AG04450 (cell line): ENCODE results near the gene CLRN2. TPM values are rescaled to one million over a fixed set of nuclear protein-coding genes. Genes with fewer than 3 reads are reported as not detected.

ENCODE experiments used
- CTCF ChIA-PET: fragments of 300-600, 350-600 bp; formaldehyde crosslinking; extraction: SDS; loops from one replicate; lab custom pipeline; 2022; ENCODE audit warnings: antibody characterized with exemption, inconsistent platforms; lab: Charles Lee
- POLR2A ChIA-PET: fragments of 350-600 bp; formaldehyde crosslinking; extraction: SDS; loops from one replicate; lab custom pipeline; 2021; ENCODE audit warnings: antibody characterized with exemption, inconsistent platforms; lab: Yijun Ruan, JAX
- DNase-seq: peaks from one replicate; pipeline ENCODE4 v3.0.0-alpha.2; 2011; ENCODE audit warnings: low read depth, low spot score
- H3K27ac ChIP-seq: one replicate; pipeline ENCODE4 v1.5.1; 2012; ENCODE audit warnings: low read depth, low read length, control low read depth
- H3K27me3 ChIP-seq: one replicate; pipeline ENCODE4 v1.6.0; 2012; ENCODE audit warnings: low read length; ENCODE audit not compliant: control insufficient read depth, insufficient read depth
- H3K4me3 ChIP-seq: 2 replicates; pipeline ENCODE4 v1.5.1; 2011; ENCODE audit warnings: mild to moderate bottlenecking, low read depth, low read length, control low read depth
- H3K9me3 ChIP-seq: 2 replicates; pipeline ENCODE4 v1.5.1; 2012; ENCODE audit warnings: low read length; ENCODE audit not compliant: control insufficient read depth, insufficient read depth
- polyA plus RNA-seq: library from polyadenylated mRNA; depleted of rRNA; stranded (reverse); fragments of >200 nt; gene quantifications from 2 replicates; pipeline ENCODE4 v1.2.3, GENCODE V29; 2011
- TF ChIP-seq, protein P1 (sequence below): IDR thresholded peaks from 2 replicates; pipeline ENCODE4 v1.5.1; 2011; ENCODE audit warnings: low read depth, low read length, control low read depth, inconsistent platforms

CLRN2 gene
- polyA plus RNA-seq, 1 experiment = not detected

DNA sequence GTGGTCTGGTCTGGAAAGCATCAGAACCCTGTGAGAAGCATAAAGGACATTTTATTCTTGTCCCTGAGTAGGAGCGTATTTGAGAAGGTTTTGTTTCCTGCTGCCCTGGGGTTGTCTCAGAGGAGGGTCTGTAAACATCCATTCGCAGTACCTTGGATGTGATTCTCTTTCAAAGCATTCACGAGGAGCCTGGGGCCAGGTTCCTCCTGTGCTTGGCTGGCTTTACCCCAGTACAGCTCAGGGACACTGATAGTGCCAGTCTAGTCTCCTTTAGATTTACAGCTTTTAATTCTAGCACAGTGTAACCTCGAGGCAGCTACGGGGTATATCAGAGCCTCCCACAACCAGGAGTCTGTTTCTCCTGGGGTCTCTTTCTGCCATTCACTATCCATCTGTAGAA, 2.7 kb downstream of the CLRN2 start:
- no peak overlapping the region for H3K4me3 ChIP-seq
- ChIA-PET POLR2A (no interaction called here), CTCF (no interaction called here)
- H3K27ac ChIP-seq = no peak overlapping the region
- no peak for DNase-seq
- no peaks in the 10 kb centered on the region for H3K9me3 ChIP-seq
- H3K27me3 ChIP-seq = peaks cover 31% of the 10 kb centered on the region
- TF ChIP-seq, protein P1, sequence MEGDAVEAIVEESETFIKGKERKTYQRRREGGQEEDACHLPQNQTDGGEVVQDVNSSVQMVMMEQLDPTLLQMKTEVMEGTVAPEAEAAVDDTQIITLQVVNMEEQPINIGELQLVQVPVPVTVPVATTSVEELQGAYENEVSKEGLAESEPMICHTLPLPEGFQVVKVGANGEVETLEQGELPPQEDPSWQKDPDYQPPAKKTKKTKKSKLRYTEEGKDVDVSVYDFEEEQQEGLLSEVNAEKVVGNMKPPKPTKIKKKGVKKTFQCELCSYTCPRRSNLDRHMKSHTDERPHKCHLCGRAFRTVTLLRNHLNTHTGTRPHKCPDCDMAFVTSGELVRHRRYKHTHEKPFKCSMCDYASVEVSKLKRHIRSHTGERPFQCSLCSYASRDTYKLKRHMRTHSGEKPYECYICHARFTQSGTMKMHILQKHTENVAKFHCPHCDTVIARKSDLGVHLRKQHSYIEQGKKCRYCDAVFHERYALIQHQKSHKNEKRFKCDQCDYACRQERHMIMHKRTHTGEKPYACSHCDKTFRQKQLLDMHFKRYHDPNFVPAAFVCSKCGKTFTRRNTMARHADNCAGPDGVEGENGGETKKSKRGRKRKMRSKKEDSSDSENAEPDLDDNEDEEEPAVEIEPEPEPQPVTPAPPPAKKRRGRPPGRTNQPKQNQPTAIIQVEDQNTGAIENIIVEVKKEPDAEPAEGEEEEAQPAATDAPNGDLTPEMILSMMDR = no peak

DNA sequence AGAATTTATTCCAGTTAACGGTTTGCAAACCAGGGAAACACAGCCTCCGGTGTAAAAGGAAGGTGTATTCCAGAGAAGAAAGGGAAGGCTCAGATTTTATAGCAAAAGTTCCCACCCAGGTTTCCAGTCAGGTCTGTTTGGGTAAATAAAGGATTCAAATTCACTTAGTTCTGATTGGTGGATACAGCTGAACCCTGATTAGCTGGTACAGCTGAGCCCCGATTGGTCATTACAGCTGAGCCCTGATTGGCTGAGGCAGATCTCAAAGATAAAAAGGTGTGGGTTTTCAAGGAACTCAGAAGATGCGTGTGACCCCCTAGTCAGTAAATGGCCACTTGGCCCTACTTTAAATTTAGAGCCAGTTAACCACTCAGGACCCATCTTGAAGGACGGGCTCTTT, 6.6 kb downstream of the CLRN2 start:
- Histone ChIP-seq H3K9me3 (no peaks in the 10 kb centered on the region), H3K27me3 (peaks cover 21% of the 10 kb centered on the region), H3K27ac (no peak overlapping the region), H3K4me3 (no peak overlapping the region)
- no peak for DNase-seq
- POLR2A ChIA-PET = no interaction called here
- TF ChIP-seq, protein P1 = no peak
- CTCF ChIA-PET = interaction anchor here (1.6 kb wide), 1 partner anchor 9 kb away, joined by 5 read pairs; no protein-coding TSS in a partner anchor

GRCh38 chr4:17523662-17524061, 8.7 kb downstream of the CLRN2 start:
- no peak overlapping the region for H3K4me3 ChIP-seq
- ChIA-PET CTCF (no interaction called here), POLR2A (no interaction called here)
- DNase-seq = no peak
- no peak overlapping the region for H3K27ac ChIP-seq
- peaks cover 8% of the 10 kb centered on the region for H3K27me3 ChIP-seq
- H3K9me3 ChIP-seq = no peaks in the 10 kb centered on the region
- TF ChIP-seq, protein P1 = no peak

DNA sequence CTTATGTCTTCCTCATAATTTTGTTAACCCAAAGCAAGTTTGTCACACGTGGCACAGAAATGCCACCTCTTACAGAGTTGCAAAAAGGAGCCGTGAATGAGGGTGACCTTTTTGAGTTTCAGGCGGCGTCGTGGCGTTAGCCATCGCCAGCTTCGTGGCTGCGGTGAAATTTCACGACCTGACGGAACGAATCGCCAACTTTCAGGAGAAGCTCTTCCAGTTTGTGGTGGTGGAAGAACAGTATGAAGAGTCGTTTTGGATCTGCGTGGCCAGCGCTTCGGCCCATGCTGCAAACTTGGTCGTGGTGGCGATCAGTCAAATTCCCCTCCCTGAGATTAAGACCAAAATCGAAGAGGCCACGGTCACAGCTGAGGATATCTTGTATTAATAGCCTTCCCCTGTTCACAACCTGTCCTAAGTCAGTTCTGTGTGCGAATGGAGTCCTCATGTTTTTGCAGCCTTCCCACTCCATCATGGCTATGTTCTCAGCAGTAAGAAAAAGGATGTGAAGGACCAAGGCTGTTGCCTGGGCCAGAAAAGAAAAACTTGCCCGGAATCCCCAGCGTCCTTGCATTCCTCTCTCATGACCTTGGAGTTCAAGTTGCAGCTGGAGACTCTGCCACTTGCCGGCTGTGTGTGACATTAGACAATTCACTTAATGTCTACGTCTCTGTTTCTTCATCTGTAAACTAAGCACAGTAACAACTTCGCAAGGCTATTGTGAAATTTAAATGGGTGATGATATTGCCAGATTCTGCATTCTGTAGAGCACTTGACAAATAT, 11.9 kb downstream of the CLRN2 start:
- Histone ChIP-seq H3K27ac (no peak overlapping the region), H3K9me3 (no peaks in the 10 kb centered on the region), H3K27me3 (no peaks in the 10 kb centered on the region), H3K4me3 (no peak overlapping the region)
- TF ChIP-seq, protein P1 = no peak
- POLR2A ChIA-PET = no interaction called here
- CTCF ChIA-PET = interaction anchor here (1.3 kb wide), 1 partner anchor 22 kb away, joined by 3 read pairs; no protein-coding TSS in a partner anchor
- DNase-seq = no peak

GRCh38 chr4:17528551-17529165, 13.7 kb downstream of the CLRN2 start:
- peaks cover 2% of the 10 kb centered on the region for H3K27me3 ChIP-seq
- no peak for DNase-seq
- H3K27ac ChIP-seq = no peak overlapping the region
- CTCF ChIA-PET = interaction anchor here (1.1 kb wide), 1 partner anchor 21 kb away, joined by 4 read pairs; no protein-coding TSS in a partner anchor
- H3K9me3 ChIP-seq = no peaks in the 10 kb centered on the region
- no peak overlapping the region for H3K4me3 ChIP-seq
- TF ChIP-seq, protein P1 = no peak
- POLR2A ChIA-PET = no interaction called here
